Kidney epithelial cell (primary cell): ENCODE measurements around the gene COL9A3. TPM values are rescaled to one million over a fixed set of nuclear protein-coding genes. Genes with fewer than 3 reads are reported as not detected.
A peak's percentile ranks its signal among the peaks of the same experiment; 100 is the strongest.

ENCODE experiments used
- DNase-seq: peaks from one replicate; pipeline ENCODE4 v3.0.0-alpha.2; 2010; ENCODE audit warnings: low read depth
- H3K27me3 ChIP-seq: 2 replicates; pipeline ENCODE4 v1.6.0; 2011; ENCODE audit warnings: low read length; ENCODE audit not compliant: control insufficient read depth, insufficient read depth
- H3K36me3 ChIP-seq: 2 replicates; pipeline ENCODE4 v1.5.1; 2011; ENCODE audit warnings: low read length; ENCODE audit not compliant: control insufficient read depth, insufficient read depth
- H3K4me3 ChIP-seq: 2 replicates; pipeline ENCODE4 v1.5.1; 2011; ENCODE audit warnings: low read depth, mild to moderate bottlenecking, control low read depth, low read length
- total RNA-seq: library from RNA; depleted of rRNA; stranded (reverse); fragments of >200 nt; gene quantifications from 2 replicates; pipeline ENCODE4 v1.2.3, GENCODE V29; 2015
- TF ChIP-seq, protein P1 (sequence below): IDR thresholded peaks from 2 replicates; pipeline ENCODE4 v1.5.1; 2011; ENCODE audit warnings: mild to moderate bottlenecking, moderate library complexity, low read length, control low read depth, inconsistent platforms; ENCODE audit not compliant: insufficient read depth, poor library complexity, severe bottlenecking

Gene COL9A3
- total RNA-seq, 1 donor from 2014 or later: 10.4 TPM

DNA sequence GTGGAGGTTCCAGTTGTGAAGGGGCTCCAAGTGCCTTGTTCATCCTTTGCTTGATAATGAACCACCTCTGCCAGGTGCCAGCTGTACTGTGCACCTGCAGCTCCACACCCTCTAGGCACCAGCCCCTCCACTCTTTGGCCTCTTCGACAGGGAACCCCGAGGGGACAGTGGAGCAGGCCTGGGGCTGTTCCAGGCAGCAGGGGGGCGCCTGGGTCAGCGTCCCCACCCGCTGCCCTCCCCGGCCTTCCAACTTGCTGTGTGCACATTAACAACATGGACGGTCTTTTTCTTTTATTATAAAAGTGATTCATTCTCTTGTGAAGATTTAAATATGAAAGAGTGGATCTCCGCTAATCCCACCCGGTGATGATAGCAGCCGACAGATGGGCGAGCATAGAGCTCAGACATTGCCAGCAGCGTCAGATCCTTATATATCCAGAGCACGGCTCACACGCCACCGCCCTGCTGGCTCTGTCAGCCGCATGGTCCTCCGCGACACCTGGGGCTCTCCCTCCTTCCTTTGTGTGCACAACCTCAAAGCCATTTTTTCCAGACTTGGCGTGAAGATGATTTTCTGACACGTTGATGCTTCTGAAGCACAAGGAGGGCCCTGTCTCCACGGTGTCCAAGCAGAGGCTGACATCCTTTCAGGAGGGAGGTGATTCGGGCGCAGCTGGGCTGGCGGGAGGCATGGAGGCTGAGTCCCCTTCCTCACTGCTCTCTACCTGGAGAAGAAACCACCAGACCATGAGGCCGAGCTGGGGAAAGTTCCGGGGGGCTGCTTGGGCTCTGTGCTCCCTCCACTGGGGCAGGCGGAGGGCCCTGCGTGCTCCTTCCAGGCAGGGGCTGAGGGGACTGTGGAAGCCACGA lies 42.8 kb upstream of the COL9A3 start:
- no peaks in the 10 kb centered on the region for H3K36me3 ChIP-seq
- peaks cover 39% of the 10 kb centered on the region for H3K27me3 ChIP-seq
- no peak for DNase-seq
- H3K4me3 ChIP-seq: no peak overlapping the region
- TF ChIP-seq, protein P1, sequence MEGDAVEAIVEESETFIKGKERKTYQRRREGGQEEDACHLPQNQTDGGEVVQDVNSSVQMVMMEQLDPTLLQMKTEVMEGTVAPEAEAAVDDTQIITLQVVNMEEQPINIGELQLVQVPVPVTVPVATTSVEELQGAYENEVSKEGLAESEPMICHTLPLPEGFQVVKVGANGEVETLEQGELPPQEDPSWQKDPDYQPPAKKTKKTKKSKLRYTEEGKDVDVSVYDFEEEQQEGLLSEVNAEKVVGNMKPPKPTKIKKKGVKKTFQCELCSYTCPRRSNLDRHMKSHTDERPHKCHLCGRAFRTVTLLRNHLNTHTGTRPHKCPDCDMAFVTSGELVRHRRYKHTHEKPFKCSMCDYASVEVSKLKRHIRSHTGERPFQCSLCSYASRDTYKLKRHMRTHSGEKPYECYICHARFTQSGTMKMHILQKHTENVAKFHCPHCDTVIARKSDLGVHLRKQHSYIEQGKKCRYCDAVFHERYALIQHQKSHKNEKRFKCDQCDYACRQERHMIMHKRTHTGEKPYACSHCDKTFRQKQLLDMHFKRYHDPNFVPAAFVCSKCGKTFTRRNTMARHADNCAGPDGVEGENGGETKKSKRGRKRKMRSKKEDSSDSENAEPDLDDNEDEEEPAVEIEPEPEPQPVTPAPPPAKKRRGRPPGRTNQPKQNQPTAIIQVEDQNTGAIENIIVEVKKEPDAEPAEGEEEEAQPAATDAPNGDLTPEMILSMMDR: no peak

DNA sequence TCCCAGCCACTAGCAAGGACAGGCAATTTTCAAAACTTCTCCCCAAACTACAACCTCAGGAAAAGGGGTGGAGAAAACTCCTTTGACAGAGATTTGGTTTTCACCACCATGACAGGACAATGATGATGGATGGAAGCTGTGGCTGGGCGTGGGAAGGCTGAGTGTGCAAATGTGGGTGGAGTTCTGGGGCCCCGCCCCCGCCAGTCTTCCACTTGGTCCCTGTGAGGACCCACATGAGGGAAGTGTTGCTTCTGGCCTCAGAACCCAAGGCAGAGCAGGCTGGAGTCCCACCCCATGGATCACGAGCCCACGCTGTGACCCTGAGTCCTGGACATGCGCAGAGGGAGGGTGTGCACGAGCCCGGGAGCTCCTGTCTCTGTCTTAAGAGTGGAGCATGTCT lies 42.1 kb upstream of the COL9A3 start:
- Histone ChIP-seq H3K27me3 (peaks cover 32% of the 10 kb centered on the region), H3K36me3 (no peaks in the 10 kb centered on the region), H3K4me3 (no peak overlapping the region)
- TF ChIP-seq, protein P1: no peak
- DNase-seq: no peak

DNA sequence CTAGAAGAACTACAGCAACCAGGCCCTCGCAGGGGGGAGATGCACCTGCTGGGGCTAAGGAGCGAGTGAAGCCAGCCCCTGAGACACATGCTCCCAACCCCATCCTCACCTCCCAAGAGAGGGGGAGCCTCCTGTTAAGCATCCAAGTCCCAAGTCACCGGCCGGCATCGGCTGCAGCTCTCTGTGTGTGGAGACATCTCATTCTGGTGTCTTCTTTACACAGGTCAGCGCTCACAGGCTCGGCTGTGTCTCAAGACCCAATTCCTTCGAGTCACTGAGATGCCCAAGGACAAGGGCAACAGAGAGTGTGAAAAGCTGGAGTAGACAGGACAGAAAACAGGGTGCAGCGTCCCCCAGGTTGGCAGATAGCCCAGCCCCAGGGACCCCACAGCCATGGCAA lies 41.6 kb upstream of the COL9A3 start:
- no peak for DNase-seq
- TF ChIP-seq, protein P1: no peak
- peaks cover 35% of the 10 kb centered on the region for H3K27me3 ChIP-seq

DNA sequence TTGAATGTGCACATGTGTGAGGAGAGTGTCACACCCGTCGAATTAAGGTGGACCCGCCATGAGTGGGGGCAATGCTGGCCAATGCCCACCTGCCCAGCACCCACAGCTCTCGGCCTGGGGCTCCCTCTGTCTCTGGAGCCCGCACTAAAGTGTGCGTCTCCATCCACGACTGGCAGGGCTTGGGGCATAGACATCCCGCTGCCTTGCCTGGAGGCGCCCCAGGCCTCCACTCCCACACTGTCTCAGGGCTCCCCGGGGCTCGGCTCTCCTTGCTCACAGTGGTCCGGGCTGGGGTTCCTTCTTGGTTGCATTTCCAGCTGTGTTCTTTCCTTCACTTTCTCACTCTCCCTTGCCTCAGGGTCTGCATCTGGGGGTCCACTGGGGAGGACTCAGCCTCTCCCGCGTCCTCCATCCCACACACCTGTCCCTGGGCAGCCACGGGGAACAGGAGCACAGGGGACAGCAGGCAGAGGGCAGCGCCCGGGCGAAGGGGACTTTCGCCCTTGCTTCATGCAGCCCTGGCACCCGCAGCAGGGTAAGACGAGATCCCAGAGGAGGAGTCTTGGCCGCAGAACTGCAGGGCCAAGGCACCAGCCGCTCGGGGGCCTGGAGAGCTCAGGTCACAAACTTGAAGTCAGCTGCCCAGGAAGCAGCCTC lies 40.7 kb upstream of the COL9A3 start:
- no peaks in the 10 kb centered on the region for H3K36me3 ChIP-seq
- no peak for DNase-seq
- H3K27me3 ChIP-seq: peaks cover 41% of the 10 kb centered on the region
- peak overlapping the region; percentile 4 for H3K4me3 ChIP-seq
- TF ChIP-seq, protein P1: no peak

More for the DNA sequence above, 41.6 kb upstream of the COL9A3 start:
- no peak overlapping the region for H3K4me3 ChIP-seq
- no peaks in the 10 kb centered on the region for H3K36me3 ChIP-seq

DNA sequence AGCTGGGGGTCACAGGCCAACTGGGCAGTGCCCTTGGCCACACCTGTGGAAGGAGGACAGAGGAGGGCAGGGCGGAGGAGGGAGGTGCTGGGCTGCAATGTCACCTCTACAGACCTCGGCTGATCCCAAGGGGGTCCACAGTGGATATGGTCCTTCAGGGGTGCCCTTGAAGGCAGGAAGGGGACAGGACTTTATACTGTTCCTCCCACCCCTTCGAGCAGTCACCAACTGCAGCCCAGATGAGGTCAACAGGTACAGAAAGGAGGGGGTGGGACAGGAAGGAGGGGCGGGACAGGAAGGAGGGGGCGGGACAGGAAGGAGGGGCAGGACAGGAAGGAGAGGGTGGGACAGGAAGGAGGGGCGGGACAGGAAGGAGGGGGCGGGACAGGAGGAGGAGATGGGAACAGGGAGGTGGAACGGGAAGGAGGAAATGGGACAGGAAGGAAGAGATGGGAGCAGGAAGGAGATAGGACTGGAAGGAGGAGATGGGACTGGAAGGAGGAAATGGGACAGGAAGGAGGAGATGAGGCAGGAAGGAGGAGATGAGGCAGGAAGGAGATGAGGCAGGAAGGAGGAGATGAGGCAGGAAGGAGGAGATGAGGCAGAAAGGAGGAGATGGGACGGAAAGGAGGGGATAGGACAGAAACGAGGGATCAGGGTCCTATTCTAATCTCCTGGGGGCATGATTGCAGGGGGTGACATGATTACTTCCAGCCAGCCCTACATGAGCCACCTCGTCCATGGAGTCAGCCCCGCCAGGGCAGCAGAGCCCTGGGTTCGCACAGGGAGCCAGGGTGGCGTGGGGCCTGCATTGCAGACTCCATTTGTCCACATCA lies 39.9 kb upstream of the COL9A3 start:
- no peak for DNase-seq
- TF ChIP-seq, protein P1: no peak
- H3K4me3 ChIP-seq: peak overlapping the region; percentile 4

More for the DNA sequence above, 39.9 kb upstream of the COL9A3 start:
- Histone ChIP-seq H3K36me3 (no peaks in the 10 kb centered on the region), H3K27me3 (peaks cover 40% of the 10 kb centered on the region)
